Sigmoid colon (tissue), 4 donors: Measurements from ENCODE around the gene DDX50.

Experiments used
- CTCF ChIP-seq, 4 experiments: fragments of 450-650 bp in 3 of 4; fragments of 200-600 bp in 1 of 4; IDR thresholded peaks; one replicate each; pipeline ENCODE4 v1.5.1; 2016 to 2019; ENCODE audit warnings: antibody characterized with exemption in 4 of 4, mild to moderate bottlenecking in 3 of 4, moderate library complexity in 2 of 4
- POLR2A ChIP-seq, 2 donors: fragments of 450-650 bp; IDR thresholded peaks; one replicate each; pipeline ENCODE4 v1.6.1; 2016; ENCODE audit warnings: antibody characterized with exemption in 2 of 2, mild to moderate bottlenecking in 2 of 2, moderate library complexity in 2 of 2
- POLR2AphosphoS5 ChIP-seq, 4 donors: sonication (generic); formaldehyde crosslinking; IDR thresholded peaks; one replicate each; pipeline ENCODE4 v1.6.1; 2017; ENCODE audit warnings: antibody characterized with exemption in 4 of 4

GRCh38 chr10:68992636-68993440, 91.7 kb downstream of the DDX50 start:
- TF ChIP-seq CTCF (IDR thresholded peaks at IDR 0.05) (no peak), POLR2A (IDR thresholded peaks at IDR 0.05) (no peak), POLR2AphosphoS5 (IDR thresholded peaks at IDR 0.05) (peak; percentile 17 to 62 (median 53))
